GM18951 (cell line): ENCODE results near the gene ZIC1.

Experiments used
- POLR2A ChIP-seq: IDR thresholded peaks from 4 replicates; pipeline ENCODE4 v1.6.1; 2011; ENCODE audit warnings: mild to moderate bottlenecking; ENCODE audit not compliant: insufficient read length, insufficient read depth; ENCODE audit errors: extremely low read depth
- in situ Hi-C: fragments of 300-500 bp; cut with MboI; formaldehyde crosslinking; loops from one replicate; pipeline ENCODE4 v1.12.0; 2022; ENCODE audit warnings: low sequenced_read_pairs, mixed read lengths, inconsistent platforms; ENCODE audit not compliant: unreplicated experiment

ZIC1 gene

GRCh38 chr3:147420353-147421183, 11.4 kb downstream of the ZIC1 start:
- in situ Hi-C loops = no loop called here
- TF ChIP-seq POLR2A = no peak

GRCh38 chr3:147421184-147421912, 12.2 kb downstream of the ZIC1 start:
- in situ Hi-C loops = no loop called here
- no peak for TF ChIP-seq POLR2A

GRCh38 chr3:147422196-147422595, 13.0 kb downstream of the ZIC1 start:
- TF ChIP-seq POLR2A = no peak
- in situ Hi-C loops = no loop called here

- no peak for TF ChIP-seq POLR2A
- in situ Hi-C loops = no loop called here
Observed at GRCh38 chr3:147422601-147423536, 13.7 kb downstream of the ZIC1 start.

GRCh38 chr3:147423537-147423797, 14.3 kb downstream of the ZIC1 start:
- in situ Hi-C loops = no loop called here
- no peak for TF ChIP-seq POLR2A

GRCh38 chr3:147423798-147424580, 14.8 kb downstream of the ZIC1 start:
- in situ Hi-C loops = no loop called here
- TF ChIP-seq POLR2A = no peak

GRCh38 chr3:147424581-147425387, 15.6 kb downstream of the ZIC1 start:
- in situ Hi-C loops = no loop called here
- no peak for TF ChIP-seq POLR2A

GRCh38 chr3:147425388-147425850, 16.3 kb downstream of the ZIC1 start:
- TF ChIP-seq POLR2A = no peak
- in situ Hi-C loops = no loop called here

GRCh38 chr3:147426931-147427330, 17.8 kb downstream of the ZIC1 start:
- TF ChIP-seq POLR2A = no peak
- in situ Hi-C loops = no loop called here

- no peak for TF ChIP-seq POLR2A
- in situ Hi-C loops = no loop called here
Observed at GRCh38 chr3:147427746-147428145, 18.6 kb downstream of the ZIC1 start.

GRCh38 chr3:147428326-147428725, 19.2 kb downstream of the ZIC1 start:
- TF ChIP-seq POLR2A = no peak
- in situ Hi-C loops = no loop called here

- no peak for TF ChIP-seq POLR2A
- in situ Hi-C loops = no loop called here
Observed at GRCh38 chr3:147428754-147429153, 19.6 kb downstream of the ZIC1 start.
